Spleen (tissue), 11 donors: ENCODE results near the gene P4HTM. TPM values are rescaled to one million over a fixed set of nuclear protein-coding genes. Genes with fewer than 3 reads are reported as not detected.

Experiments used
- DNase-seq: peaks from one replicate; pipeline ENCODE4 v3.0.0-alpha.2; 2020
- H3K27ac ChIP-seq, 8 donors: fragments of 200-600 bp; sonication (generic) in 7 of 8; 1 replicate in 4 of 8; 2 replicates in 4 of 8; pipeline versions ENCODE4 v1.5.0 to v1.8.0; 2016 to 2021; ENCODE audit warnings: inconsistent platforms in 4 of 8, mild to moderate bottlenecking in 4 of 8, moderate library complexity in 1 of 8
- H3K27me3 ChIP-seq, 7 donors: fragments of 200-600 bp; sonication (generic) in 6 of 7; replicated peaks in 1 of 7; 1 replicate in 4 of 7; 2 replicates in 3 of 7; pipeline versions ENCODE4 v1.5.0 to v1.8.0; 2016 to 2021; ENCODE audit warnings: inconsistent platforms in 3 of 7, mild to moderate bottlenecking in 1 of 7
- H3K36me3 ChIP-seq, 6 donors: fragments of 200-600 bp; sonication (generic) in 5 of 6; 1 replicate in 4 of 6; 2 replicates in 2 of 6; pipeline versions ENCODE4 v1.5.0 to v1.8.0; 2016 to 2021; ENCODE audit warnings: inconsistent platforms in 2 of 6
- H3K4me1 ChIP-seq, 6 donors: fragments of 200-600 bp; sonication (generic) in 5 of 6; 1 replicate in 3 of 6; 2 replicates in 3 of 6; pipeline versions ENCODE4 v1.5.0 to v1.8.0; 2016 to 2021; ENCODE audit warnings: inconsistent platforms in 3 of 6
- H3K4me3 ChIP-seq, 8 donors: fragments of 200-600 bp; sonication (generic) in 7 of 8; 1 replicate in 4 of 8; 2 replicates in 4 of 8; pipeline versions ENCODE4 v1.5.0 to v1.8.0; 2016 to 2021; ENCODE audit warnings: inconsistent platforms in 4 of 8, mild to moderate bottlenecking in 4 of 8, moderate library complexity in 2 of 8
- H3K9me3 ChIP-seq, 8 donors: fragments of 200-600 bp; sonication (generic) in 7 of 8; 1 replicate in 4 of 8; 2 replicates in 4 of 8; pipeline versions ENCODE4 v1.5.0 to v1.8.0; 2016 to 2021; ENCODE audit warnings: inconsistent platforms in 4 of 8
- CTCF ChIP-seq, 11 experiments: fragments of 200-600 bp in 7 of 11; fragments of 450-650 bp in 4 of 11; sonication (generic) in 4 of 11; IDR thresholded peaks in 8 of 11; conservative IDR thresholded peaks in 3 of 11; 1 replicate in 7 of 11; 2 replicates in 4 of 11; pipeline versions ENCODE4 v1.4.0 to v1.8.0; 2016 to 2021; ENCODE audit warnings: antibody characterized with exemption in 11 of 11, inconsistent platforms in 4 of 11, mild to moderate bottlenecking in 1 of 11
- POLR2A ChIP-seq, 3 donors: fragments of 450-650 bp; IDR thresholded peaks; one replicate each; pipeline ENCODE4 v1.5.1; 2017; ENCODE audit warnings: antibody characterized with exemption in 3 of 3, mild to moderate bottlenecking in 1 of 3
- POLR2AphosphoS5 ChIP-seq, 3 donors: sonication (generic); formaldehyde crosslinking; IDR thresholded peaks; one replicate each; pipeline ENCODE4 v1.5.1; 2017; ENCODE audit warnings: antibody characterized with exemption in 3 of 3
- WGBS, 5 donors: extraction: QIAGEN DNeasy Blood & Tissue Kit in 3 of 5; methylation state at CpG; one replicate each; pipeline versions ENCODE4 v1.1.5 to v1.1.7; 2013 to 2018; 5-methylcytosine and 5-hydroxymethylcytosine counted together
- intact Hi-C: fragments of 100-400 bp; cut with DNase I; formaldehyde crosslinking; loops from one replicate; pipeline ENCODE4 v1.15.0; 2023; ENCODE audit warnings: low total_unique reads
- polyA plus RNA-seq, 3 donors: library from polyadenylated mRNA; stranded (reverse); fragments of 200-250 nt; gene quantifications; one replicate each; pipeline ENCODE4 v1.2.1, GENCODE V29; 2013
- total RNA-seq, 7 donors: library from RNA; depleted of rRNA in 3 of 7; stranded (reverse); fragments of >200 nt in 3 of 7; fragmentation: NEBNext Ultra II Directional in 4 of 7; extraction: Animal tissue kit (Norgen Biotek cat#: 25700) in 4 of 7; gene quantifications; one replicate each; pipeline versions ENCODE4 v1.1.0 to v1.2.1, GENCODE V29; 2016 to 2021
- donor health status: healthy with polysubstance abuse.
- donor health status: DM: no; HTN: no; CAD: no; lungs with moderate emphysema.
- donor health status: DM: no; HTN: no; CAD: no.
- donor health status: Bipolar disorder and iron deficiency.
- donor health status: healthy.
- donor health status: DM: no; HTN: no; CAD: no.
- donor health status: DM: yes; HTN: yes; CAD: no.

P4HTM gene
- total and polyA plus RNA-seq, 10 donors, result 20.8 to 49.3 (median 31.1) TPM

DNA sequence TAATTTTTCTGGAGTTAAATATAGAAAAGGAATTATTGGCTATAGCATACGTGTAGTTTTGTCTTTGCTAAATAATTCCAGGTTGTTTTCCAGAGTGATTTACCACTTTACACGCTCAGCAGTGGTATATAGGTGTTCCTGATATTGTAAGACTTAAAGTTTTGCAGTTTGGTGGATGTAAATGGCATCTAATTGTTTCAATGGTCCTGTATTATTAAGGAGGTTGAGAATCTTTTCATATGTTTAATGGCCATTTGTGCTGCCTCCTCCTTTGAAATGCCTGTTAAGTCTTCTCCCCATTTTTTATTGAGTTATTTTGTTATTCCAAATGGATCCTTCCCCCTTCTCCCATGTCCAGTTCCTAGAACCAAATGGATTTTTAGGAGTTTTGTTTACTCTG lies 26.4 kb upstream of the P4HTM start:
- Histone ChIP-seq H3K4me1 (no peaks in the 10 kb centered on the region), H3K27ac (no peak overlapping the region), H3K9me3 (no peaks in the 10 kb centered on the region), H3K36me3 (peaks cover 0 to 82% (median 49%) of the 10 kb centered on the region in 6 donors), H3K27me3 (no peaks in the 10 kb centered on the region), H3K4me3 (no peak overlapping the region)
- DNase-seq, result no peak
- TF ChIP-seq CTCF (IDR thresholded peaks at IDR 0.05 in 8 of 11, conservative IDR thresholded peaks at IDR 0.05 in 3 of 11), result no peak
- WGBS, 5 donors, result 84 to 92% (median 89%) methylated on average over 2 of the region's 2 CpGs
- intact Hi-C loops, result no loop called here

DNA sequence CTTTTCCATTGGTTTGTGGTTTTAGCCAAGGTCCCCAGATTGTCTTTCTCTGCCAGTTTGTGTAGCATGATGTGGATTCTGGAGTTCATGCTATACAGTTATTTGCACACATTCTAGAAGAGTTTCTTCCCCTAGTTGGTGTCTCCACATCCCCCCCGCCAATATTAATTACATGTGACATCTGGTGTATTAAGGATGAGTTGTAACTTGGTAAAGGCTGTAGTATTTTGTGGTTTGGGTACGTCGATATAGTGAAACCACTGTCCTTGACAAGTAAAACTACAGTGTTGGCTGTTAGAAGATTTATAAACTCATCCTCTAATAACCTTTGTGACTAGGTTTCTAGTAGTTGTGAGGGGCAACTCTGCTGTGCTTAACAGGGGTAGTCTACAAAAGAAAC lies 23.7 kb upstream of the P4HTM start:
- Histone ChIP-seq H3K27ac (peak overlapping the region in 1 of 8 donors; percentile 14), H3K4me3 (no peak overlapping the region), H3K27me3 (no peaks in the 10 kb centered on the region), H3K36me3 (peaks cover 0 to 100% (median 74%) of the 10 kb centered on the region in 6 donors), H3K4me1 (no peaks in the 10 kb centered on the region), H3K9me3 (no peaks in the 10 kb centered on the region)
- no peak for TF ChIP-seq POLR2A (IDR thresholded peaks at IDR 0.05)
- TF ChIP-seq CTCF (IDR thresholded peaks at IDR 0.05 in 8 of 11, conservative IDR thresholded peaks at IDR 0.05 in 3 of 11), result no peak
- TF ChIP-seq POLR2AphosphoS5 (IDR thresholded peaks at IDR 0.05), result no peak
- WGBS, 5 donors, result 66 to 78% (median 69%) methylated on average over 3 of the region's 3 CpGs
- no peak for DNase-seq
- intact Hi-C loops, result no loop called here

GRCh38 chr3:48966876-48967361 lies 23.1 kb upstream of the P4HTM start:
- TF ChIP-seq POLR2A (IDR thresholded peaks at IDR 0.05) (no peak), POLR2AphosphoS5 (IDR thresholded peaks at IDR 0.05) (peak in 1 of 3 donors; percentile 13), CTCF (IDR thresholded peaks at IDR 0.05 in 8 of 11, conservative IDR thresholded peaks at IDR 0.05 in 3 of 11) (no peak)
- Histone ChIP-seq H3K36me3 (peaks cover 0 to 100% (median 78%) of the 10 kb centered on the region in 6 donors), H3K4me1 (no peaks in the 10 kb centered on the region), H3K9me3 (no peaks in the 10 kb centered on the region), H3K4me3 (no peak overlapping the region), H3K27ac (peak overlapping the region in 1 of 8 donors; percentile 14), H3K27me3 (no peaks in the 10 kb centered on the region)
- intact Hi-C loops, result no loop called here
- 70 to 98% (median 86%) methylated on average over 7 of the region's 7 CpGs for WGBS, 5 donors
- no peak for DNase-seq

DNA sequence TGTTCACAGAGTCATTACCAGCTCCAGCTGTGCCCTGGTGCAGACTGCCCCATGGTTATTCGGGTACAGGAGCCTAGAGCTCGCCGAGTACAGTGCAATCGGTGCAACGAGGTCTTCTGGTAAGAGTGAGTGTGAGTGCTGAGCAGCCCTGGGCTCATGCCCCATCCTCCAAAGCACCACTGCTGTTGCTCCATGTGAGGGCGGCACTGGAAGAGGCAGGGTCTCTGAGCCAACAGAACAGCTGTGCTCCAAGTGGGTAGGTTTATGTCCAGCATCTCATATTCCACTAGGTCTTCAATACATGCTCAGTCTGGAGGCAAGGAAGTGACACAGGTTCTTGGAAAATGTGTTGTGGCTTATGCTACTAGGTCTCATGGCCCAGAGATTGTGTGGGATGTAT lies 19.5 kb upstream of the P4HTM start:
- WGBS, 5 donors, result 83 to 100% (median 97%) methylated on average over 1 to 6 of the region's 6 CpGs
- H3K27me3 ChIP-seq, result no peaks in the 10 kb centered on the region

More for the DNA sequence above, 19.5 kb upstream of the P4HTM start:
- H3K36me3 ChIP-seq, result peaks cover 10 to 100% (median 92%) of the 10 kb centered on the region in 6 donors
- H3K4me1 ChIP-seq, result no peaks in the 10 kb centered on the region
- H3K27ac ChIP-seq, result no peak overlapping the region
- no peak for DNase-seq
- intact Hi-C loops, result no loop called here
- no peak overlapping the region for H3K4me3 ChIP-seq
- TF ChIP-seq CTCF (IDR thresholded peaks at IDR 0.05 in 8 of 11, conservative IDR thresholded peaks at IDR 0.05 in 3 of 11), result no peak
- TF ChIP-seq POLR2A (IDR thresholded peaks at IDR 0.05), result no peak
- TF ChIP-seq POLR2AphosphoS5 (IDR thresholded peaks at IDR 0.05), result no peak
- H3K9me3 ChIP-seq, result no peaks in the 10 kb centered on the region
